GM18870 (cell line): Measurements from ENCODE around the gene ALG8.

Experiments
- ATAC-seq: cut with Tn5 transposase; IDR thresholded peaks from one replicate; pipeline ENCODE4 v1.9.1; 2021; ENCODE audit warnings: moderate library complexity; ENCODE audit not compliant: unreplicated experiment

The ALG8 gene

GRCh38 chr11:78161346-78161745 is 21.9 kb upstream of the ALG8 start:
- ATAC-seq: no peak

DNA sequence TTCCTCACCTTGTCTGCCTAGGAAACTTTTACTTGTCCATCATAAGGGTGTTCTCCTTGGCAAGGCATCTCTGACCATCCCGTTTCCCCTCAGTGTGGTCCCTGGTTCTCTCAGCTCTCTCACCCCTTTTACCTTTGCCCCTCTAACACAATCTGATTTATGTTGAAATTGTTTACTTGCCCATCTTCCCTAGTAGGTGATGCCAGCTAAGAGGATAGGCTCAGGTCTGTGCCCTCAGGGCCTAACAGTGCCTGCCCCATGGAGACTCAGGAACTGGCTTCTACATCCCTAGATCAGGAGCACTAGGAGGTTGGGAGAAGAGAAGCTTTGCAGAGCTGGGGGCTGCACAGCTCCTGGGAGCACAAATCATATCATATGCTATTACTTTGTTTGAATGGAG is 21.1 kb upstream of the ALG8 start:
- ATAC-seq: no peak

DNA sequence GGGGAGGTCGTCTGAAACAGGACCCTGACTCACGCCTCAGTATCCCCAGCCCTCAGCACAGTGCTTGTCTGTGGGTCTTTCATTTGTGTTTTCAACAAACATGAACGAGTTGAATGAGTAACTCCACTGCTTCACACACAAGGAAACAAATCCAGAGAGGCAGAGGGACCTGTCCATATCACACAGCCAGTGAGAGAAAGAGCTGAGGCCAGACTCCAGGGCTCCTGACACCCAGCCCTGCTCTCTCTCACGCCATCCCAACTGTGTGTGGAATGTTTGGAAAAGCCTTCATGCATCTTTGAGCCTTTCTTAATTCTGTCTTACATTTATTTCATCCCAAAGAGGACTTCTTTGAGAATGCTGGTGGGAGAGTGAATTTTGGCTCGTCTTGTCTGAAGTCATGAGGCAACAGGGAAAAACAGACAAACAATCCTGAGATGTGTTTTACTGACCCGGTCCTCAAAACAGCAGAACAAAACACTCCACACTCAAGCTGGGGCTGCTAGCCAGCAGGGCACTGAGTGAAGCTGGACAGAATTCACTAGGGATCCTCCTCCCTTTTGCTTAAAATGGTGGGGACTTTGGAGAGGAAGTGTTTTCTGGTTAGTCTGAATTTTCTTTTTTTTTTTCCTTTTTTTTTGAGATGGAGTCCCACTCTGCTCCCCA is 19.7 kb upstream of the ALG8 start:
- ATAC-seq: no peak

- ATAC-seq: no peak
Measured at GRCh38 chr11:78156127-78156844, 16.9 kb upstream of the ALG8 start.

DNA sequence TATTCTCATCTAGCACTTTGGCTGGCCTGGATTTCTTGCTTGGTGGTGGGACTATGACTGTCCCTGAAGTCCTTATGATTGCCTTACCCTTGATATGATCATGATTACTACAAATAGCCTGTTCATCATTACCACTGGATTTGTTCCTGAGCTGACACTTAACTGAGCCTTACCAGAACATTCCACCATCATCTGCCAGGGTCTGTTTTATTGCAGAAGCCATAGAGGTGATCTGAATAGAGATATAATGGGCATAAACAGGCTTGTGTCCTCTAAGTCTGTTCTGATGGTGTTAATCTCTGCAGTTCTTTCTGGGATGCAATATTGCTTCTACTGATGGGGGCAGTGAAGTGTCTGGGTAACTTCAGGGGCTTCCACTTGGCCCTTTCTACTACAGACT is 12.4 kb upstream of the ALG8 start:
- no peak for ATAC-seq

DNA sequence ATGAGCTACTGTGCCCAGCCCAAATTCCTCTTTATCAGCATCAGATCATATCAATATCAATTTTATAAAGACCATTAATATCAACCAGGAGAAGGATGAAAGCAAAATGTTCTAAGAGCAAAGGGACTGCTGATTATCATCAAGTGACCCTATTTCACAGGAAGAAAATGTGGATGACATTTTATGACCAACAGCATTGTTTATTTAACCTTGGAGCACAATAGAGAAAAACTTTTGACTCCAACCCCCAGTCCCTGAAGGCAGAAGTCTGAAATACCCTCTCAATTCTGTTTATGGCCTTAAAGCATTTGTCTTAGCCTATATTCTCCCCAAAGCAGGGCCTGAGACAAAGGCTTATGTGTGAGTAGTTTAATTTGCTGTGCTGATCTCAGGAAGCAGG is 11.3 kb upstream of the ALG8 start:
- ATAC-seq: no peak

GRCh38 chr11:78150346-78150745 is 10.9 kb upstream of the ALG8 start:
- no peak for ATAC-seq

GRCh38 chr11:78149646-78150045 is 10.2 kb upstream of the ALG8 start:
- ATAC-seq: no peak

DNA sequence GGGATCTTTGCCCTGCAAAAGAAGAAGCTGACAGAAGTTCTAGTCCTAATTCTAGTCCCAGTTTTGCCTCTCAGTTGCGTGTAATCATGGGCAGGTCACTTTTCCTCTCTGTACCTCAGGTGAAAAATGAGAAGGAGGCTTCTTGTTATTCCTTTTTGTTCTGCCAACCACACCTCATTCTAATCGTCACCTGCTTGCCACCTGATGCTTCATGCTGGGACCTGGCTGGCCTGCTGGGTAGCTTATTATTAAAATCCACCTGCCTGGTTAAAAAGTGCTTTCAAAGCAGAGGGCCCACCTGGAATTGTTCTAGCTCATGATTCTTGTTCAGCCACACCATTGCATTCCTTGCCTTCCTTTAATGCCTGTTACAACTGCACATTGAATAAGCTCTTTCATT is 8.4 kb upstream of the ALG8 start:
- ATAC-seq: no peak

DNA sequence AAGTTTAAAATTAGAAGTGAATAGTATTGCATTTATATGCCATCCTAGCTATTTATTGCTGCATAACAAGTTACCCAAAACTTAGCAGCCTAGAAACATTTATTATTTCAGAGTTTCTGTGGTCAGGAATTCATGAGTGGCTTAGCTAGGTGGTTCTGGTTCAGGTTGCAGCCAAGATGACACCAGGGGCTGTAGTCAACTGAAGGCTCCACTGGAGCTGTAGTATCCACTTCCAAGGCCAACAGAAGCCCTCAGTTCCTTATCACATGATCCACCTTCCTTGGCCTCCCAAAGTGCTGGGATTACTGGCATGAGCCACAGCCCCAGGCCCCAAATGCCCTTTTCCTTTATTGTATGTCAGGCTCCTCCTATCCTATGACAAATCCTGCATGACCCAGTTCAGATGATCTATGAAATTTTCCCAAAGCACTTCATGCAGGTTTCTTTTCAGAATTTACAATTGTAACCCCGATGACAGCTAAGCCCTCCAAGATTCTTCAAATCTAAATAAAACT is 6.1 kb upstream of the ALG8 start:
- no peak for ATAC-seq

DNA sequence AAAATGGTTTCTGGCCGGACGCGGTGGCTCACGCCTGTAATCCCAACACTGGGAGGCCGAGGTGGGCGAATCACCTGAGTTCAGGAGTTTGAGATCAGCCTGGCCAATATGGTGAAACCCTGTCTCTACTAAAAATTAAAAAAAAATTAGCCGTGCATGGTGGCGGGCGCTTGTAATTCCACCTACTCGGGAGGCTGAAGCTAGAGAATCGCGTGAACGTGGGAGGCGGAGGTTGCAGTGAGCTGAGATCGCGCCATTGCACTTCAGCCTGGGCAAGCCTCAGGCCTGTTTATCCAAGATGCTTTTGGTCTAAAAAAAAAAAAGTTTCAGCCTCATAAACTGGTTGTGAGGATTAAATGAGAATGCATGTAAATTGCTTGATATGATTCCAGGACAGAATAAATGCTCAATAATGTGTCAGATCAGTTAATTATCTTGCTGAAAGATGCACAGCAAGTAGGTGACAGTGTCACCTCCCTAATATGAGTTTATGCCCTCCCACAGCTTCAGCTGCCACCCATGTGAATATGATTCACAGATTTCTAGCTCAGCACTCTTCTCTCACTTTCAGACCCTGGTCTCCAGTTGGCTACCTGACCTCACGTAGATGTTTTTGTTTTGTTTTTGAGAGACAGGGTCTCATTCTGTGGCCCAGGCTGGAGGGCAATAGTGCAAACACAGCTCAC is 1.1 kb upstream of the ALG8 start:
- ATAC-seq: no peak

DNA sequence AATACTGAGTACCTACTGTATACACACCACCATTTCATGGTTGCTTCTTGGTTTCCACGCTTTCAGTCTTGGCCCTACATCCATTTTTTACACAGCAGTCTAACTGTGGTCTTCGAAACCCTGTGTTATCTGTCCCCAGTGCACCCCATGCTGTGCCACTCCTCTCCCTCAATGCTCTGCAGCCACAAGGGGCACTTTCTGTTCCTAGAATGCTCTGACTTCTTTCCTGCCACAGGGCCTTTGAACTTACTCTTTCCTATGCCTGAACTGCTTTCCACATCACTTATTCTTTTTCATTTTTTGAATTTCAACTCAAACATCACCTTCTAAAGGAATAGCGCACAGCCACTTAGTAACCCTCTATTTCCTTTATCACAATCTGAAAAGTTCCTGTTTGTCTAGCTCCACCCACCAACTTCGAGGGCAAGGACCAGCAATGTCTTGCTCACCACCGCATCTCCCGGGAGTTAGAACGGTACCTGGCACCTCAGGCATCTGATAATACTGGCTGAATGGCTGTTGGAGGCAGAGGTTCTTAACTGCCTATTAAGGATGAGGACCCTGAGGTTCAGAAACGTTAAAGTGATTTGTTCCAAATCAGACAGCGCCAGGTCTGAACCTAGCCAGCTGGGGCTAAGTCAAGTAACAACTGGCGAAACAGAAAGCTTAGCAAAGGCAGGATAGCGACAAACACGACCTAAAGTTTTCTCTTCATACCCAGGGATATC is 568 bp downstream of the ALG8 start:
- ATAC-seq: peak; percentile 19

- ATAC-seq: no peak
Measured at GRCh38 chr11:78138291-78138690, 1.1 kb downstream of the ALG8 start.

DNA sequence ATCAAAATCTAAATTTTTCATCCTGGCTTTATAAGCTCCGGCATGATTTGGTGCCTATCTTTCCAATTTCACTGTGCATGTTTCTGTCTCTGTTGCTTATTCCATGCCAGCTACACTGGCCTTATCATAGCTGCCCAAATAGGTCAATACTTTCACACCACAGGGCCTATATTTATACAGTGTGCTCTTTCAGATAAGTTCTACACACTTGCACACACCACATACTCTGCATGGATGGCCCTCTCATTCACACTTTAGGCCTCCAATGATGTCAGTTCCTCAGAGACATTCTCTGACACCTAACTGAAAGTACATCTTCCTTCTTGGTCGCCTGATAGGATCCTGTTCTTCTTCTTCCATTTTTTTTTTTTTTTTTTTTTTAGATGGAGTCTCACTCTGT is 7.0 kb downstream of the ALG8 start:
- ATAC-seq: no peak

- ATAC-seq: no peak
Measured at GRCh38 chr11:78131956-78132355, 7.5 kb downstream of the ALG8 start.

DNA sequence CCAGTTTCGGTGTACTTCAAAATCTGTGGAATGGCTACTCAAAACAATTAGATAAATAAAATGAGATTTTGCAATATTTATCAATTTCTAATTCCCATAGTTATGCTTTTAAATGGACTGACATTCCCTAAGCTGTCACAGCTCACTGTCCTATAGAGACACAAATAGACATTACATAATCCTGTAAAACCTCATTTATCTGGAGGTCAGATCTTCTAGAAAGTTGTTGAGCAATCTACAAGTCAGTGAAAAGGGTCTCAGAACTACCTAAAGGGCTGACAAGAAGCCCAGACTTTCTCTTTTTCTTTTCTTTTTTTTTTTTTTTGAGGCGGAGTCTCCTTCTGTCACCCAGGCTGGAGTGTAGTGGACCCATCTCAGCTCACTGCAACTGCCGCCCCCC is 12.0 kb downstream of the ALG8 start:
- no peak for ATAC-seq

DNA sequence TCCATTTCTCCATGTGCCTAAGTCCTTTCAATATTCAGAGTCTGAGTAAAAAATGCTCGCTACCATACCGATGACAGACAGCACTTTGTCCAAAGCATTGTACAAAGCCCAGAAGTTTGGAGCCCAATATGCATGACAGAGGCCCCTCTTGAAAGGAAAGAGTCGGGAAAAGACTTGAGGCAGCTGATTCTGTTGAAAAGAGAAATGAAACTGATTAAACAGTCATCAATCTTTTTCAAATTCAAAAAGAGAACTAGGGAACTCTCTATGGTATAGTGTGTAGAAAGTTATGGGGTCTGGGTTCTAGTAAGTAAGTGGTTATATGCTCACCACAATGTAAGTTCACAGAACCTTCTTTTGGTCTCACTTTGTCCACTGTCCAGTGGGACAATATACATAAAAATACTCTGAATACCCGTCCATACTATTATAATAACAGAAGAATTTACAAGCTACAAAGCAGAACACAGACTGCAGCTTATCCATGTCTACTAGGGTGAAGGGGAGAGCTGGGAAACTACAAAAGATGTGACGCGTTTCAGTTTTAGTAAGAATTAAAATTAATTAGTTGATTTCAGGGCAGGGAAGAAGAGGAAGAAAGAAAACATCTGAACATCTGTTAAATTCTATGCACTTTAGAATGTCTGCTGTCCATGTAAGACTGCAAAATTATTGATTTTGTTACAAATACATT is 26.7 kb downstream of the ALG8 start:
- ATAC-seq: no peak

DNA sequence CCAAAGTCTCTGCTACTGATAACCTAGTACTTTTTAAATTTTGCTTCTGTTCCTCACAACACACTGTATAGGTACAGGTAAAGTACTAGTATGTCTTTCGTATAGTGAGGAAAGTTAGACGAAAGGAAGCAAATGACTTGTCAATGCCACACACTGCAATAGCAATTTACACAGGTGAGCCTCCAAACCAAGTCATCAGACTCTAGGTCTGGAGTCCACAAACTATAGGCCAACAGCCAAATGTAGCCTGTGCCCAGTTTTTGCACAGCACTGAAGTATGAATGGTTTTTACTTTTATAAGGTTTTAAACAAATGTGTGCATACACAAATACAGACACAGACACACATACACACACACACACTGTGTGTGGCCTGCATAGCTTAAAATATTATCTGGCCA is 28.1 kb downstream of the ALG8 start:
- ATAC-seq: no peak

- no peak for ATAC-seq
Measured at GRCh38 chr11:78110830-78111229, 28.6 kb downstream of the ALG8 start.

DNA sequence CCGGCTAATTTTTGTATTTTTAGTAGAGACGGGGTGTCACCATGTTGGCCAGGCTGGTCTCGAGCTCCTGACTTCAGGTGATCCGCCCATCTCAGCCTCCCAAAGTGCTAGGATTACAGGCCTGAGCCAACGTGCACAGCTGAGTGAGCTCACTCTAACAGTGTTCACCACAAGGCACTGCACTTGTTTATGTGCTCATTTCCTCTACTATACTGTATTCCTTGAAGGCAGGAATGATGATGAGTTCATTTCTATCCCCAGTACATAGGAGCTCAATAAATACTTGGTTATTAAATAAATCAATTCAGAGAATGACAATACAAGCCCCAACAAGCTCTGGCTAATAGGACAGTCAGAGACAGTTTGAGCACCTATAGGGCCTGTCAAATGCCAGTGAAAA is 29.1 kb downstream of the ALG8 start:
- no peak for ATAC-seq
